Loucy (cell line): ENCODE data around the gene BZW2.

Experiments used
- EZH2phosphoT487 ChIP-seq: fragments of 200-600 bp; IDR thresholded peaks from 2 replicates; pipeline ENCODE4 v1.6.1; 2018; ENCODE audit warnings: antibody characterized with exemption, mild to moderate bottlenecking, moderate library complexity, borderline replicate concordance
- TF ChIP-seq, protein P1 (sequence below): fragments of 200-600 bp; sonication (generic); conservative IDR thresholded peaks from 2 replicates; pipeline ENCODE4 v1.5.1; 2014; ENCODE audit warnings: mild to moderate bottlenecking, antibody characterized with exemption, low read length

DNA sequence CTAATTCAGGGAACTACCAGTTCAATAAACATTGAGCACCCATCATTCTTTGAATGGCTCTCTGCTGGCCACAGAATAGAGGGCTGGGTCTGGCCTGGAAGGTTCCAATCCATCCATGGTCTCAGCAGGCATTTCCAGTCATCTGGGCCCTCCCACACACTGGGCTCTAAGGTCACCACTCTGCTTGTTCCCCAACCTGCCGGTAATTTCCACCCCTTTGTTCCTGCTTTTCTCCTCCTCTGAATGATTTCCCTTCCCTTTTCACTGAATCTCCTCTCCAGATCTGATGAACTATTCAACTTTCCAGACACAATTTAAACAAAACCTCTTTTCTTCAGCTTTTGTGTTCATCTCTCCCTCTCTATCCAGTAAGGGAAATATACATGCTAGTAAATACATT, 2.6 kb downstream of the BZW2 start:
- TF ChIP-seq, protein P1, sequence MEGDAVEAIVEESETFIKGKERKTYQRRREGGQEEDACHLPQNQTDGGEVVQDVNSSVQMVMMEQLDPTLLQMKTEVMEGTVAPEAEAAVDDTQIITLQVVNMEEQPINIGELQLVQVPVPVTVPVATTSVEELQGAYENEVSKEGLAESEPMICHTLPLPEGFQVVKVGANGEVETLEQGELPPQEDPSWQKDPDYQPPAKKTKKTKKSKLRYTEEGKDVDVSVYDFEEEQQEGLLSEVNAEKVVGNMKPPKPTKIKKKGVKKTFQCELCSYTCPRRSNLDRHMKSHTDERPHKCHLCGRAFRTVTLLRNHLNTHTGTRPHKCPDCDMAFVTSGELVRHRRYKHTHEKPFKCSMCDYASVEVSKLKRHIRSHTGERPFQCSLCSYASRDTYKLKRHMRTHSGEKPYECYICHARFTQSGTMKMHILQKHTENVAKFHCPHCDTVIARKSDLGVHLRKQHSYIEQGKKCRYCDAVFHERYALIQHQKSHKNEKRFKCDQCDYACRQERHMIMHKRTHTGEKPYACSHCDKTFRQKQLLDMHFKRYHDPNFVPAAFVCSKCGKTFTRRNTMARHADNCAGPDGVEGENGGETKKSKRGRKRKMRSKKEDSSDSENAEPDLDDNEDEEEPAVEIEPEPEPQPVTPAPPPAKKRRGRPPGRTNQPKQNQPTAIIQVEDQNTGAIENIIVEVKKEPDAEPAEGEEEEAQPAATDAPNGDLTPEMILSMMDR, result no peak
- no peak for TF ChIP-seq EZH2phosphoT487
